Occipital lobe (tissue), 2 donors: Measurements from ENCODE around the gene FAM135A. TPM values are rescaled to one million over a fixed set of nuclear protein-coding genes. Genes with fewer than 3 reads are reported as not detected.

Source experiments
- small RNA-seq: library from RNA; depleted of rRNA; stranded (forward); fragments of <200 nt; gene quantifications from one replicate; pipeline ENCODE3, GENCODE V24; 2014
- total RNA-seq: library from RNA; depleted of rRNA; stranded (reverse); fragments of >200 nt; gene quantifications from one replicate; pipeline ENCODE4 v1.2.3, GENCODE V29; 2014

Gene FAM135A
- total RNA-seq, 1 donor from 2014 or later: 161 TPM

Small RNA genes lying within 50 kb of the gene (small RNA-seq; reads per million reads assigned to genes)
- gene RNU7-48P: not detected

Other genes starting within 250 kb of the FAM135A start
- 4.4 TPM for gene COL9A1, start 110.4 kb upstream of the FAM135A start, total RNA-seq
- 19.2 TPM for gene SDHAF4, start 153.4 kb downstream of the FAM135A start, total RNA-seq